Liver (tissue), 9 donors: Measurements from ENCODE around the gene TXLNG. TPM values are rescaled to one million over a fixed set of nuclear protein-coding genes. Genes with fewer than 3 reads are reported as not detected.

Experiments
- DNase-seq: peaks from one replicate; pipeline ENCODE4 v3.0.0-alpha.2; 2017; ENCODE audit warnings: low spot score
- H3K27ac ChIP-seq, 2 donors: one replicate each; pipeline ENCODE4 v1.7.0; 2013; ENCODE audit warnings: inconsistent platforms in 2 of 2, low read length in 2 of 2, control low read depth in 1 of 2, low read depth in 1 of 2, mild to moderate bottlenecking in 1 of 2
- H3K27me3 ChIP-seq, 4 donors: one replicate each; pipeline versions ENCODE4 v1.6.1 to v1.7.0; 2013; ENCODE audit warnings: low read length in 3 of 4, inconsistent platforms in 1 of 4, mild to moderate bottlenecking in 1 of 4, moderate library complexity in 1 of 4; ENCODE audit not compliant: control insufficient read depth in 4 of 4, insufficient read depth in 4 of 4
- H3K36me3 ChIP-seq, 4 donors: one replicate each; pipeline versions ENCODE4 v1.6.1 to v1.7.0; 2013; ENCODE audit warnings: low read length in 3 of 4, mild to moderate bottlenecking in 3 of 4, low read depth in 1 of 4, moderate library complexity in 1 of 4; ENCODE audit not compliant: control insufficient read depth in 4 of 4, insufficient read depth in 3 of 4
- H3K4me1 ChIP-seq, 4 donors: one replicate each; pipeline versions ENCODE4 v1.6.1 to v1.7.0; 2013; ENCODE audit warnings: low read length in 3 of 4, mild to moderate bottlenecking in 3 of 4, moderate library complexity in 1 of 4; ENCODE audit not compliant: control insufficient read depth in 4 of 4, insufficient read depth in 4 of 4
- H3K4me3 ChIP-seq, 3 donors: one replicate each; pipeline versions ENCODE4 v1.6.1 to v1.7.0; 2013; ENCODE audit warnings: low read length in 3 of 3, control low read depth in 1 of 3, low read depth in 1 of 3, mild to moderate bottlenecking in 1 of 3
- H3K9ac ChIP-seq, 2 donors: one replicate each; pipeline ENCODE4 v1.7.0; 2013; ENCODE audit warnings: low read length in 2 of 2, mild to moderate bottlenecking in 2 of 2, moderate library complexity in 2 of 2, control low read depth in 1 of 2, low read depth in 1 of 2
- H3K9me3 ChIP-seq, 4 donors: one replicate each; pipeline versions ENCODE4 v1.6.1 to v1.7.0; 2013; ENCODE audit warnings: low read length in 3 of 4; ENCODE audit not compliant: control insufficient read depth in 4 of 4
- ATF3 ChIP-seq: IDR thresholded peaks from 2 replicates; pipeline ENCODE4 v1.6.1; 2016; ENCODE audit warnings: antibody characterized with exemption
- CTCF ChIP-seq: fragments of 150-350 bp; IDR thresholded peaks from 2 replicates; pipeline ENCODE4 v1.5.1; 2017; ENCODE audit warnings: improper control_type of control experiment, low read depth, low read length; ENCODE audit not compliant: missing input control
- EGR1 ChIP-seq, 2 donors: IDR thresholded peaks; 2 replicates each; pipeline ENCODE4 v1.6.1; 2016 to 2018; ENCODE audit warnings: antibody characterized with exemption in 2 of 2, low read depth in 2 of 2
- FOXA1 ChIP-seq: IDR thresholded peaks from 2 replicates; pipeline ENCODE4 v1.6.1; 2016; ENCODE audit warnings: antibody characterized with exemption
- FOXA2 ChIP-seq: IDR thresholded peaks from 2 replicates; pipeline ENCODE4 v1.6.1; 2016; ENCODE audit warnings: antibody characterized with exemption
- GABPA ChIP-seq, 2 donors: IDR thresholded peaks in 1 of 2; conservative IDR thresholded peaks in 1 of 2; 2 replicates each; pipeline ENCODE4 v1.6.1; 2016; ENCODE audit warnings: antibody characterized with exemption in 2 of 2, mild to moderate bottlenecking in 1 of 2, moderate library complexity in 1 of 2
- HNF4A ChIP-seq, 2 donors: conservative IDR thresholded peaks; 2 replicates each; pipeline ENCODE4 v1.6.1; 2016; ENCODE audit warnings: antibody characterized with exemption in 2 of 2, mild to moderate bottlenecking in 2 of 2
- HNF4G ChIP-seq: IDR thresholded peaks from 2 replicates; pipeline ENCODE4 v1.6.1; 2016; ENCODE audit warnings: antibody characterized with exemption
- JUND ChIP-seq, 2 donors: IDR thresholded peaks; 2 replicates each; pipeline ENCODE4 v1.6.1; 2016; ENCODE audit warnings: antibody characterized with exemption in 2 of 2
- MAX ChIP-seq: IDR thresholded peaks from 2 replicates; pipeline ENCODE4 v1.6.1; 2016; ENCODE audit warnings: antibody characterized with exemption
- NR2F2 ChIP-seq: IDR thresholded peaks from 2 replicates; pipeline ENCODE4 v1.6.1; 2016; ENCODE audit warnings: antibody characterized with exemption
- RAD21 ChIP-seq, 2 donors: IDR thresholded peaks; 2 replicates each; pipeline ENCODE4 v1.6.1; 2016; ENCODE audit warnings: antibody characterized with exemption in 2 of 2, mild to moderate bottlenecking in 2 of 2
- REST ChIP-seq: IDR thresholded peaks from 2 replicates; pipeline ENCODE4 v1.6.1; 2016; ENCODE audit warnings: antibody characterized with exemption, mild to moderate bottlenecking
- RXRA ChIP-seq, 2 donors: IDR thresholded peaks; 2 replicates each; pipeline ENCODE4 v1.6.1; 2017 to 2018; ENCODE audit warnings: antibody characterized with exemption in 2 of 2, mild to moderate bottlenecking in 1 of 2
- SP1 ChIP-seq: IDR thresholded peaks from 2 replicates; pipeline ENCODE4 v1.6.1; 2018; ENCODE audit warnings: antibody characterized with exemption, mild to moderate bottlenecking
- TAF1 ChIP-seq: conservative IDR thresholded peaks from 2 replicates; pipeline ENCODE4 v1.6.1; 2016; ENCODE audit warnings: antibody characterized with exemption, mild to moderate bottlenecking
- YY1 ChIP-seq: IDR thresholded peaks from 2 replicates; pipeline ENCODE4 v1.6.1; 2016; ENCODE audit warnings: antibody characterized with exemption, mild to moderate bottlenecking
- ZBTB33 ChIP-seq: IDR thresholded peaks from 2 replicates; pipeline ENCODE4 v1.6.1; 2016; ENCODE audit warnings: antibody characterized with exemption
- WGBS: extraction: QIAGEN DNeasy Blood & Tissue Kit; methylation state at CpG from one replicate; pipeline ENCODE4 v1.1.7; 2013; 5-methylcytosine and 5-hydroxymethylcytosine counted together
- polyA plus RNA-seq, 2 donors: library from polyadenylated mRNA; stranded (reverse) in 1 of 2; unstranded in 1 of 2; fragments of 200-250 nt in 1 of 2; fragments of >200 nt in 1 of 2; fragmentation: Nextera tagmentation in 1 of 2; extraction: Ambion mirVana in 1 of 2; gene quantifications; one replicate each; pipeline versions ENCODE4 v1.2.1 to v1.2.3, GENCODE V29; 2013 to 2015
- total RNA-seq, 2 donors: library from RNA; depleted of rRNA; stranded (reverse); fragments of >200 nt; gene quantifications; one replicate each; pipeline ENCODE4 v1.2.3, GENCODE V29; 2014
- donor health status: healthy.
- donor health status: healthy.
- donor health status: healthy.
- donor health status: healthy.
- donor health status: healthy.

The TXLNG gene
- total and polyA plus RNA-seq, 4 donors, result 3.7 to 7.4 (median 5.1) TPM

- TF ChIP-seq RAD21 (IDR thresholded peaks at IDR 0.05) (peak in 1 of 2 donors; percentile 23), ZBTB33 (no peak)
- Histone ChIP-seq H3K4me3 (no peak overlapping the region), H3K27me3 (no peaks in the 10 kb centered on the region), H3K36me3 (peaks cover 0 to 2% (median 0%) of the 10 kb centered on the region in 4 donors), H3K9ac (no peak overlapping the region), H3K27ac (peak overlapping the region; percentile 32 to 59), H3K9me3 (no peaks in the 10 kb centered on the region), H3K4me1 (peaks cover 1 to 19% (median 17%) of the 10 kb centered on the region in 4 donors)
- DNase-seq, result no peak
These were observed 21.3 kb downstream of the TXLNG start for GRCh38 chrX:16807548-16807947.

- 17% methylated on average over 4 of the region's 4 CpGs for WGBS
- no peaks in the 10 kb centered on the region for H3K27me3 ChIP-seq
- H3K27ac ChIP-seq, result peak overlapping the region; percentile 46 to 59
- no peak for DNase-seq
- no peak for TF ChIP-seq ATF3
- no peak for TF ChIP-seq GABPA (IDR thresholded peaks at IDR 0.05 in 1 of 2, conservative IDR thresholded peaks at IDR 0.05 in 1 of 2)
- TF ChIP-seq EGR1 (IDR thresholded peaks at IDR 0.05; ENCODE audit: low read depth in 2 of 2), result no peak
- peak; percentile 33 to 46 for TF ChIP-seq RXRA (IDR thresholded peaks at IDR 0.05)
- no peak for TF ChIP-seq HNF4G
- peak; percentile 28 for TF ChIP-seq REST
- TF ChIP-seq YY1, result peak; percentile 20
- TF ChIP-seq FOXA2, result peak; percentile 56
- no peak for TF ChIP-seq TAF1
- peak; percentile 71 to 75 for TF ChIP-seq HNF4A (conservative IDR thresholded peaks at IDR 0.05)
- TF ChIP-seq NR2F2, result no peak
- no peak for TF ChIP-seq MAX
- TF ChIP-seq SP1, result peak; percentile 40
- TF ChIP-seq JUND (IDR thresholded peaks at IDR 0.05), result peak; percentile 33 to 55
- no peak for TF ChIP-seq RAD21 (IDR thresholded peaks at IDR 0.05)
- no peak for TF ChIP-seq FOXA1
- TF ChIP-seq CTCF, result no peak
- no peak for TF ChIP-seq ZBTB33
- no peak overlapping the region for H3K4me3 ChIP-seq
- no peak overlapping the region for H3K9ac ChIP-seq
- H3K4me1 ChIP-seq, result peaks cover 1 to 19% (median 17%) of the 10 kb centered on the region in 4 donors
- H3K9me3 ChIP-seq, result no peaks in the 10 kb centered on the region
- H3K36me3 ChIP-seq, result peaks cover 0 to under 1% (median 0%) of the 10 kb centered on the region in 4 donors
These were observed 21.8 kb downstream of the TXLNG start for GRCh38 chrX:16807976-16808542.
